GM12864 (cell line): ENCODE measurements around the gene PSAPL1.

Experiments used
- DNase-seq: peaks from one replicate; pipeline ENCODE4 v3.0.0-alpha.2; 2011; ENCODE audit warnings: low read depth
- H3K4me3 ChIP-seq: 2 replicates; pipeline ENCODE4 v1.5.1; 2011; ENCODE audit warnings: mild to moderate bottlenecking, low read depth, low read length, control low read depth
- TF ChIP-seq, protein P1 (sequence below): IDR thresholded peaks from 2 replicates; pipeline ENCODE4 v1.5.1; 2011; ENCODE audit warnings: low read depth, mild to moderate bottlenecking, moderate library complexity, low read length, control low read depth, inconsistent platforms; ENCODE audit errors: missing control alignments

The PSAPL1 gene

DNA sequence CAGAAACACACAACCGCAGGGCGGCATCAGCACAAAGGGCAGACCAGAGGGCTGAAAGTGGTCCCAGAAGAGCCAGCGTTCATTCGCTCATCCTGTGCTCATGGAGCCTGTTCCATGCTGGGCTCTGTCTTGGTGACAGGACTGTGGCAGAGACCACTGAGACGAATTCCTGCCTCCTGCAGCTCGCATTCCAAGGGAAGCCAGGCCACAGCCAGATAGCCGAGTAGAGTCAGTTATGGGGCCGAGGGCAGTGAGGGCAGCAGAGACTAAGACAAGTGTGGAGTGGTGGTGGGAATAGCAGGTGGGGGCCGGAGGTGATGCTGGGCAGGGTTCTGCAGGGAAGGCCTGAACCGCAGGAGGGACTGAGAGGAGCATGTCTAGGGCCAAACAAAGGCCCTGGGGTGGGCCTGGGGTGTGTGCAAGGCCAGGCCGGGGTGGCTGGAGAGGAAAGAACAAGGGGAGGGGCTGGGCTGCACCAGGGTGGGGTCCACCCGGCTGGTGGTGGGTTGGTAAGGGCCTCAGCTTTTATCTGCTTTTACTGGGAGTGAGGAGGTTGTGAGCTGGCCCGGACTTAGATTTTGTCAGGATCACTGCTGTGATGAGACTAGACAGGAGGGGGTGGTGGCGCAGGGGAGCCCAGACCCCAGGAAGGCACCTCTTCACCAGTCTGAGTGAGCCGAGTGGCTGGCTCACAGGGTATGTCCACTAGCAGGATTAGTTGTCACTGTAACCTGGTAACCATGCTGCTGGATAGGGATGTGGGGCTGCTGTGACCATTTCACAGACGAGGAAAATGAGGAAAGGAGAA is 6.3 kb downstream of the PSAPL1 start:
- TF ChIP-seq, protein P1, sequence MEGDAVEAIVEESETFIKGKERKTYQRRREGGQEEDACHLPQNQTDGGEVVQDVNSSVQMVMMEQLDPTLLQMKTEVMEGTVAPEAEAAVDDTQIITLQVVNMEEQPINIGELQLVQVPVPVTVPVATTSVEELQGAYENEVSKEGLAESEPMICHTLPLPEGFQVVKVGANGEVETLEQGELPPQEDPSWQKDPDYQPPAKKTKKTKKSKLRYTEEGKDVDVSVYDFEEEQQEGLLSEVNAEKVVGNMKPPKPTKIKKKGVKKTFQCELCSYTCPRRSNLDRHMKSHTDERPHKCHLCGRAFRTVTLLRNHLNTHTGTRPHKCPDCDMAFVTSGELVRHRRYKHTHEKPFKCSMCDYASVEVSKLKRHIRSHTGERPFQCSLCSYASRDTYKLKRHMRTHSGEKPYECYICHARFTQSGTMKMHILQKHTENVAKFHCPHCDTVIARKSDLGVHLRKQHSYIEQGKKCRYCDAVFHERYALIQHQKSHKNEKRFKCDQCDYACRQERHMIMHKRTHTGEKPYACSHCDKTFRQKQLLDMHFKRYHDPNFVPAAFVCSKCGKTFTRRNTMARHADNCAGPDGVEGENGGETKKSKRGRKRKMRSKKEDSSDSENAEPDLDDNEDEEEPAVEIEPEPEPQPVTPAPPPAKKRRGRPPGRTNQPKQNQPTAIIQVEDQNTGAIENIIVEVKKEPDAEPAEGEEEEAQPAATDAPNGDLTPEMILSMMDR, result no peak
- DNase-seq, result no peak
- no peak overlapping the region for H3K4me3 ChIP-seq

DNA sequence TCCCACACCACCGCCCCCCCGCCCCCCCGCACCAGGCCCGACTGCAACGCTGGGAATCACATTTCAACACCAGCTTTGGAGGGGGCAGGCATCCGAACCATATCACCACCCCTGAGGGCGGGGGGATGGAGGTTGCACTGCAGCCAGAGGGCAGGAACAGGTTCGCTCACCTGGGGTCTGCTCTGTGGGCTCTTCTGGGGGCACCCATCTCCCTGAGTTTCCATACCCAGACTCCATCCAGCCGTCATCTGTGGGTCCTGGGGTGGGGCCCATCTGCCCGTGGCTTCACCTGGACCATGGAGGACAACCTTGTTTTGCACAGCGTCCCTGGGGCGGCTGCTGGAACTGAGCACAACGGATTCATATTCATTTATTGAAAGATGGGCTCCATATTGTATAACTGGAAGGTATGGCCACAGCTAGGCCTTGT is 6.9 kb downstream of the PSAPL1 start:
- TF ChIP-seq, protein P1, result no peak
- no peak for DNase-seq

DNA sequence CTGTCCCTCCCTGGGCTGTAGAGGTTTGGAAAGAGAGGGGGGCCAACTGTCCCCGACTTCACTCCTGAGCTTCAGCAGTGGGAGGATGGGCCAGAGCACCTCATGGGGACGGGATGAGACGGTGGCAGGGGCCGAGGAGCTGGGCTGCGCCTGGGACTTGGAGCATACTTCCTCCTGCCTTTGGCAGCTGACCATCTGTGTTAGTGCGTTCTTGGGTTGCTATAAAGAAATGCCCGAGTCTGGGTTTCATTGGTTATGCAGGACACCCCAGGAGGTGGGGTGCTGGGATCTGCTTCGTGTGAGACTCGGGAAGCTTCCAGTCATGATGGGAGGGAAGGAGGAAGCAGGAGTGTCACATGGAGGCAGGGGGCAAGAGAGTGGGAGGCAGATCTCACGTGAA is 7.4 kb downstream of the PSAPL1 start:
- no peak for DNase-seq
- TF ChIP-seq, protein P1, result no peak
- no peak overlapping the region for H3K4me3 ChIP-seq

More for the DNA sequence above, 6.9 kb downstream of the PSAPL1 start:
- no peak overlapping the region for H3K4me3 ChIP-seq

DNA sequence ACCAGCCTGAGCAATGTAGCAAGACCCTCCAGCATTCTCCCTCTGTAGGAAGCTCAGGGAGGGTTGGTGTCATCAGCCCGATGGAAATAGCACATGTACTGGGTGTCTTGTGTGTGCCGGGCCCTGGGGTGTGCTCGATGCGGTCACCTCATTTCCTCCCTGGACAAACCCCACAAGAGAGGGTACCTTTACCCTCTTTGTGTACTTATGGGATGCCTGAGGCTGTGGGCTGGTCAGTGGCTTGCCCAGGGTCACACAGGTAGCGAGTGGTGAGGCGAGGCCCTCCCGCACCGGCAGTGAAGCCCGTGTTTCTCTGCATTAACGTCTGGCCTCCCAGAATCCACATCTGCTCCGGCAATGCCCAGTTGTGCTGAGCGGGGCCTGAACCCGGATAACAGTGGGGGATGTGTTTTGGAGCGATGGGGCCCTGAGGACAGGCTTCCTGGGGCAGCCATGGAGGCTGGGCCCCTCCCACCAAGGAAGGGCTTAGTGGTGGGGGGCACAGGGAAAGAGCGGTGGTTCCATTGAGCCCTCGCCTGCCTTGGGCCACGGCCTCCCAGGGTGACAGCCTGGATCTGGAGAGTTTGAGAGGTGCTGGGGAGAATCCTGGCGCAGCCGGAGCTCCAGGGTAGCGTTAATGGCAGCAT is 8.1 kb downstream of the PSAPL1 start:
- H3K4me3 ChIP-seq, result no peak overlapping the region
- TF ChIP-seq, protein P1, result no peak
- DNase-seq, result no peak

DNA sequence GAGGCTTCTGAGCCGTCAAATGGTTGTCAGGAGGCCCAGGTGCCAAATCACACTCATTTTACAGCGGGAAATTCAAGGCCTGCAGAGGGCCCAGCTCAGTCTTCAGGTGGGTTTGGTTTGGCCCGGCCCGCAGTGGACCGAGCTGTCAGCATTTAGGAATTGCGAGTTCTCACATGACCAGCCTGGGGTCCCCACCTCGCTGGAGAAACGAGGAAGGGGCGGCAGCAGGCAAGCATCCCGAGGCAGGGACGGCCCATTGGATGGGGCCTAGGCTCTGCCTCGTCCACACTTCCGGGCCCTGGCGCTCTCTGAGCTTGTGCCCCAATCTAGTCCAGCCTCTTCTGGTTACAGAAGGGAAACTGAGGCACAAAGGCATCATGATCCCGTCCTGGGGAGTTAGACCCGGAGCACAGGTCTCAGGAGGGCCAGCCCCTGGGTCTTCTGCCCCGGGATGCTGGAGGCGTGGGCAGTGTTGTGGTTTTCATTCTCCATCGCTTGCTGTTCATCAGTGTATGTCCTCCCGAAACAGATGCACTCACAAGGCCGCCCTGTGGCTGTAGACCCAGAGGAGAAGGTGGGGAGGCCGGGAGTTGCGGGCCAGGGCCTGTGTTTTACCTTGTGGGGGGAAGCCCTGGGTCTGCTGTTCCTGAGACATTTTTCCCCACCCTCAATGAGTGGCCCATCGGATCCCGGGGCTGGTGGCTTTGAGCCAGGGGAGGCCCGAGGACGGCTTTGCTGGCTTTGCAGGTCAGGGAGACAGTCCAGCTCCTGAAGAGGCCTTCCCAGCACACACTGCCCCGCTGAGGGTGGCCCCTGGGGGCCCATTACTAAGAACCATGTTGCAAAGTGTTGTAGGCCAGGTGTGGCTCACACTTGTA is 8.9 kb downstream of the PSAPL1 start:
- TF ChIP-seq, protein P1, result no peak
- H3K4me3 ChIP-seq, result no peak overlapping the region
- no peak for DNase-seq

DNA sequence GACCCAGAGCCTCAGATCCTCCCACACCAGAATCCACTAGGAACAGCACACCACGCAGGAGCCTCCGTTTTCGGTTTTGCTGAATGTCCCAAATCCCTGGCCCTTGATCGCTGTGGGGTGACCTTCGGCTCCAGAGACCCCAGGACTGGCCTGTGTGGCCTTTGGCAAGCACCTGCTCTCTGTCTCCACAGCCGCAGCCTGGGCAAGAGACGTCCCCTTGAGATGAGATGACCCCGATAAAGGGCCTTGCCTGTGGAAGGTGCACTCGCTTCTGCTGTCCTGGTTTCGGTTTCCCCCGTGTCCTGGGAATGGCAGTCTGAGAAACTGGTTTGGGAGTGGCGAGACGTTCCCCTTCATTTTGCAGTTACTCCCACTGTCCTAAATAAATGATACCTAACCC is 9.6 kb downstream of the PSAPL1 start:
- TF ChIP-seq, protein P1, result no peak
- H3K4me3 ChIP-seq, result no peak overlapping the region
- no peak for DNase-seq
